ENCODE results near the gene FBXW11. TPM values are rescaled to one million over a fixed set of nuclear protein-coding genes. Genes with fewer than 3 reads are reported as not detected.

Gene FBXW11
- total RNA-seq, 3 donors from 2014 or later, result 60.3 to 81.5 (median 64.0) TPM

- no peak for TF ChIP-seq POLR2A (IDR thresholded peaks at IDR 0.05)
- TF ChIP-seq CTCF (IDR thresholded peaks at IDR 0.05), result no peak
- TF ChIP-seq POLR2AphosphoS5 (IDR thresholded peaks at IDR 0.05), result no peak
- Histone ChIP-seq H3K9me3 (peaks cover 0 to 14% of the 10 kb centered on the region in 2 donors), H3K27ac (no peak overlapping the region), H3K4me3 (no peak overlapping the region), H3K36me3 (no peaks in the 10 kb centered on the region), H3K4me1 (no peaks in the 10 kb centered on the region), H3K27me3 (no peaks in the 10 kb centered on the region)
- no peak for DNase-seq (ENCODE audit: low spot score in 2 of 2)
- intact Hi-C loops (cut with DNase I; ENCODE audit: low total_unique reads), result loop anchor here (10.0 kb wide), 1 partner anchor 1242 kb away; no protein-coding TSS in a partner anchor
These were observed 179.3 kb downstream of the FBXW11 start for GRCh38 chr5:171827162-171827561.

- Histone ChIP-seq H3K36me3 (no peaks in the 10 kb centered on the region), H3K27ac (no peak overlapping the region), H3K4me3 (no peak overlapping the region), H3K4me1 (no peaks in the 10 kb centered on the region), H3K27me3 (no peaks in the 10 kb centered on the region), H3K9me3 (peaks cover 0 to 8% of the 10 kb centered on the region in 2 donors)
- intact Hi-C loops (cut with DNase I; ENCODE audit: low total_unique reads), result loop anchor here (10.0 kb wide), 1 partner anchor 1241 kb away; no protein-coding TSS in a partner anchor
- no peak for DNase-seq (ENCODE audit: low spot score in 2 of 2)
- TF ChIP-seq POLR2AphosphoS5 (IDR thresholded peaks at IDR 0.05) (no peak), POLR2A (IDR thresholded peaks at IDR 0.05) (no peak), CTCF (IDR thresholded peaks at IDR 0.05) (no peak)
These were observed 180.3 kb downstream of the FBXW11 start for GRCh38 chr5:171826132-171826531.

- H3K36me3 ChIP-seq, result no peaks in the 10 kb centered on the region
- intact Hi-C loops (cut with DNase I; ENCODE audit: low total_unique reads), result loop anchor here (10.0 kb wide), 1 partner anchor 1240 kb away; no protein-coding TSS in a partner anchor
- no peak overlapping the region for H3K4me3 ChIP-seq
- no peaks in the 10 kb centered on the region for H3K27me3 ChIP-seq
- no peak for DNase-seq (ENCODE audit: low spot score in 2 of 2)
- H3K9me3 ChIP-seq, result peaks cover 0 to 7% of the 10 kb centered on the region in 2 donors
- TF ChIP-seq POLR2A (IDR thresholded peaks at IDR 0.05), result no peak
- no peak overlapping the region for H3K27ac ChIP-seq
- H3K4me1 ChIP-seq, result no peaks in the 10 kb centered on the region
These were observed 181.4 kb downstream of the FBXW11 start for GRCh38 chr5:171825051-171825450.

GRCh38 chr5:171823269-171823668, 183.2 kb downstream of the FBXW11 start:
- no peak for DNase-seq (ENCODE audit: low spot score in 2 of 2)
- H3K9me3 ChIP-seq, result no peaks in the 10 kb centered on the region
- no peaks in the 10 kb centered on the region for H3K4me1 ChIP-seq
- H3K4me3 ChIP-seq, result no peak overlapping the region
- no peaks in the 10 kb centered on the region for H3K27me3 ChIP-seq
- H3K27ac ChIP-seq, result no peak overlapping the region
- TF ChIP-seq POLR2A (IDR thresholded peaks at IDR 0.05) (no peak), POLR2AphosphoS5 (IDR thresholded peaks at IDR 0.05) (no peak), CTCF (IDR thresholded peaks at IDR 0.05) (no peak)
- H3K36me3 ChIP-seq, result no peaks in the 10 kb centered on the region
- intact Hi-C loops (cut with DNase I; ENCODE audit: low total_unique reads), result loop anchor here (10.0 kb wide), 1 partner anchor 1238 kb away; no protein-coding TSS in a partner anchor

GRCh38 chr5:171821286-171821685, 185.2 kb downstream of the FBXW11 start:
- no peaks in the 10 kb centered on the region for H3K36me3 ChIP-seq
- TF ChIP-seq POLR2AphosphoS5 (IDR thresholded peaks at IDR 0.05) (no peak), CTCF (IDR thresholded peaks at IDR 0.05) (no peak), POLR2A (IDR thresholded peaks at IDR 0.05) (no peak)

More at GRCh38 chr5:171821286-171821685, 185.2 kb downstream of the FBXW11 start:
- Histone ChIP-seq H3K4me1 (no peaks in the 10 kb centered on the region), H3K4me3 (no peak overlapping the region), H3K27me3 (no peaks in the 10 kb centered on the region), H3K9me3 (no peaks in the 10 kb centered on the region), H3K27ac (no peak overlapping the region)
- intact Hi-C loops (cut with DNase I; ENCODE audit: low total_unique reads), result loop anchor here (10.0 kb wide), 1 partner anchor 1236 kb away; no protein-coding TSS in a partner anchor
- no peak for DNase-seq (ENCODE audit: low spot score in 2 of 2)
